Panc1 (cell line): ENCODE results near the gene NTM.

ENCODE experiments used
- CTCF ChIP-seq: fragments of 450-650 bp; IDR thresholded peaks from 2 replicates; pipeline ENCODE4 v1.5.1; 2017; ENCODE audit warnings: mild to moderate bottlenecking
- POLR2AphosphoS5 ChIP-seq: IDR thresholded peaks from 2 replicates; pipeline ENCODE4 v1.6.1; 2012; ENCODE audit warnings: mild to moderate bottlenecking, low read depth, low read length, moderate library complexity
- SIN3A ChIP-seq: IDR thresholded peaks from 2 replicates; pipeline ENCODE4 v1.6.1; 2012; ENCODE audit warnings: low read depth, mild to moderate bottlenecking, low read length, moderate library complexity, borderline replicate concordance; ENCODE audit not compliant: insufficient read depth

- TF ChIP-seq CTCF (no peak), SIN3A (no peak), POLR2AphosphoS5 (no peak)
Observed at GRCh38 chr11:131880976-131881375, 510.6 kb downstream of the NTM start.
